ENCODE measurements around the gene PICALM.
"Not testable (repeated sequence)": the region's sequence is repeated elsewhere in the genome, so short reads cannot be mapped to it uniquely, and the experiment has no call there.

The PICALM gene

DNA sequence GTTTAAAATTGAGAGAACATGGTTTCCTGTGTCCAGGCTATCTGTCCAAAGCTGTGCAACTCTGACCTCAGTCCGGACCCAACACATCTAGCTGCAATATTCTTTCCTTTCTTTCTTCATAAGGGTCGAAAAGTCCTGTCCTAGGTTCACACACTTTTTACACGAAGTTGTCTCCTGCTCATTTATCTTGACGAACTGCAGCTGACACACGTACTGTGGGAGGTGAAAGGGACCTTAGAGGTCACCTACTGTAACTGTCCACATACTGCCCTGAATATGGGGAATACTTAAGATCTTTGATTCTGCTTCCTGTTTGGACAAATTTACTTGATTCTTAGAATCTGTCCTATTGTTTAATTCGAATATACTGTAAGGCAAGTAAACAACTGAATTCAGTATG lies 107.8 kb downstream of the PICALM start:
- no peak for ATAC-seq
- no peak for TF ChIP-seq OSR1 (CRISPR knock-in tag; IDR thresholded peaks at IDR 0.05)

DNA sequence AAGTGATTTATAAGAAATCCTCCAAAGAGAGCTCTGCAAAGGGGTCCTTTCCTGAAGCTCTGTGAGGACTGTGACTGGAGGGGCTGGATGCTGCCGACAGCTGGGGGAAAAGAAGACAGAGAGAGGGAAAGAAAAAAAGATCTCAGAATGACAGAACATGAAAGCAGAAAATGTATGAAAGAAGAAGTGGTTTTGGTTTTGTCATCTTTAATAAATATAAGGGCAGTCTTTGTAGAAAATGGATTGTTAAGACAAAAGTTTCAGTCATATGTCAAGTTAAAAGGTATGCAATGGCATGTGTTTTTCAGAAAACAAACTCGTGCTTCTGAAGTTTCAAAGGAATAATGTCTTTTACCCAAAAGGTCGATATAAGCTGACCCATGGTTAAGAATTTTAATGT lies 108.2 kb downstream of the PICALM start:
- ATAC-seq, result no peak
- TF ChIP-seq, protein P1, sequence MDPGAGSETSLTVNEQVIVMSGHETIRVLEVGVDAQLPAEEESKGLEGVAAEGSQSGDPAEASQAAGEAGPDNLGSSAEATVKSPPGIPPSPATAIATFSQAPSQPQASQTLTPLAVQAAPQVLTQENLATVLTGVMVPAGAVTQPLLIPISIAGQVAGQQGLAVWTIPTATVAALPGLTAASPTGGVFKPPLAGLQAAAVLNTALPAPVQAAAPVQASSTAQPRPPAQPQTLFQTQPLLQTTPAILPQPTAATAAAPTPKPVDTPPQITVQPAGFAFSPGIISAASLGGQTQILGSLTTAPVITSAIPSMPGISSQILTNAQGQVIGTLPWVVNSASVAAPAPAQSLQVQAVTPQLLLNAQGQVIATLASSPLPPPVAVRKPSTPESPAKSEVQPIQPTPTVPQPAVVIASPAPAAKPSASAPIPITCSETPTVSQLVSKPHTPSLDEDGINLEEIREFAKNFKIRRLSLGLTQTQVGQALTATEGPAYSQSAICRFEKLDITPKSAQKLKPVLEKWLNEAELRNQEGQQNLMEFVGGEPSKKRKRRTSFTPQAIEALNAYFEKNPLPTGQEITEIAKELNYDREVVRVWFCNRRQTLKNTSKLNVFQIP (CRISPR knock-in tag; IDR thresholded peaks at IDR 0.05; ENCODE audit: borderline replicate concordance, low read depth), result no peak

GRCh38 chr11:85955531-85955930 lies 113.4 kb downstream of the PICALM start:
- peak; percentile 87 for ATAC-seq
- no peak for TF ChIP-seq BACH2 (CRISPR knock-in tag; IDR thresholded peaks at IDR 0.05; ENCODE audit: borderline replicate concordance)

- TF ChIP-seq, protein P1 (CRISPR knock-in tag; IDR thresholded peaks at IDR 0.05; ENCODE audit: borderline replicate concordance, low read depth), result no peak
- TF ChIP-seq PPARA (CRISPR knock-in tag; IDR thresholded peaks at IDR 0.05; ENCODE audit: borderline replicate concordance) (no peak), ZFP3 (CRISPR knock-in tag; IDR thresholded peaks at IDR 0.05) (no peak), ISL1 (CRISPR knock-in tag; IDR thresholded peaks at IDR 0.05) (no peak), CSRNP3 (CRISPR knock-in tag; IDR thresholded peaks at IDR 0.05) (no peak), ZNF70 (CRISPR knock-in tag; IDR thresholded peaks at IDR 0.05) (no peak), GLIS3 (CRISPR knock-in tag; IDR thresholded peaks at IDR 0.05) (no peak), OSR1 (CRISPR knock-in tag; IDR thresholded peaks at IDR 0.05) (no peak), PATZ1 (CRISPR knock-in tag; IDR thresholded peaks at IDR 0.05; ENCODE audit: borderline replicate concordance) (no peak), ZNF565 (CRISPR knock-in tag; conservative IDR thresholded peaks at IDR 0.05; ENCODE audit: low read depth) (no peak)
- TF ChIP-seq, protein P2, sequence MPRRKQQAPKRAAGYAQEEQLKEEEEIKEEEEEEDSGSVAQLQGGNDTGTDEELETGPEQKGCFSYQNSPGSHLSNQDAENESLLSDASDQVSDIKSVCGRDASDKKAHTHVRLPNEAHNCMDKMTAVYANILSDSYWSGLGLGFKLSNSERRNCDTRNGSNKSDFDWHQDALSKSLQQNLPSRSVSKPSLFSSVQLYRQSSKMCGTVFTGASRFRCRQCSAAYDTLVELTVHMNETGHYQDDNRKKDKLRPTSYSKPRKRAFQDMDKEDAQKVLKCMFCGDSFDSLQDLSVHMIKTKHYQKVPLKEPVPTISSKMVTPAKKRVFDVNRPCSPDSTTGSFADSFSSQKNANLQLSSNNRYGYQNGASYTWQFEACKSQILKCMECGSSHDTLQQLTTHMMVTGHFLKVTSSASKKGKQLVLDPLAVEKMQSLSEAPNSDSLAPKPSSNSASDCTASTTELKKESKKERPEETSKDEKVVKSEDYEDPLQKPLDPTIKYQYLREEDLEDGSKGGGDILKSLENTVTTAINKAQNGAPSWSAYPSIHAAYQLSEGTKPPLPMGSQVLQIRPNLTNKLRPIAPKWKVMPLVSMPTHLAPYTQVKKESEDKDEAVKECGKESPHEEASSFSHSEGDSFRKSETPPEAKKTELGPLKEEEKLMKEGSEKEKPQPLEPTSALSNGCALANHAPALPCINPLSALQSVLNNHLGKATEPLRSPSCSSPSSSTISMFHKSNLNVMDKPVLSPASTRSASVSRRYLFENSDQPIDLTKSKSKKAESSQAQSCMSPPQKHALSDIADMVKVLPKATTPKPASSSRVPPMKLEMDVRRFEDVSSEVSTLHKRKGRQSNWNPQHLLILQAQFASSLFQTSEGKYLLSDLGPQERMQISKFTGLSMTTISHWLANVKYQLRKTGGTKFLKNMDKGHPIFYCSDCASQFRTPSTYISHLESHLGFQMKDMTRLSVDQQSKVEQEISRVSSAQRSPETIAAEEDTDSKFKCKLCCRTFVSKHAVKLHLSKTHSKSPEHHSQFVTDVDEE (CRISPR knock-in tag; IDR thresholded peaks at IDR 0.05), result no peak
- no peak for ATAC-seq
These were observed 115.3 kb downstream of the PICALM start for GRCh38 chr11:85953491-85954143.

- not testable (repeated sequence) for ATAC-seq
These were observed 116.8 kb downstream of the PICALM start for GRCh38 chr11:85952108-85952485.

GRCh38 chr11:85951428-85952107 lies 117.3 kb downstream of the PICALM start:
- no peak for ATAC-seq
- no peak for TF ChIP-seq PATZ1 (CRISPR knock-in tag; IDR thresholded peaks at IDR 0.05; ENCODE audit: borderline replicate concordance)
- no peak for TF ChIP-seq BACH2 (CRISPR knock-in tag; IDR thresholded peaks at IDR 0.05; ENCODE audit: borderline replicate concordance)
- no peak for TF ChIP-seq SNAI2 (CRISPR knock-in tag; IDR thresholded peaks at IDR 0.05)
- TF ChIP-seq, protein P1 (CRISPR knock-in tag; IDR thresholded peaks at IDR 0.05; ENCODE audit: borderline replicate concordance, low read depth), result no peak
- TF ChIP-seq OSR1 (CRISPR knock-in tag; IDR thresholded peaks at IDR 0.05), result no peak
- TF ChIP-seq TCF4 (CRISPR knock-in tag; IDR thresholded peaks at IDR 0.05; ENCODE audit: borderline replicate concordance), result no peak
- no peak for TF ChIP-seq CSDC2 (CRISPR knock-in tag; IDR thresholded peaks at IDR 0.05)
- no peak for TF ChIP-seq ZNF70 (CRISPR knock-in tag; IDR thresholded peaks at IDR 0.05)
- no peak for TF ChIP-seq RARB (CRISPR knock-in tag; IDR thresholded peaks at IDR 0.05)
- no peak for TF ChIP-seq GLIS3 (CRISPR knock-in tag; IDR thresholded peaks at IDR 0.05)
- no peak for TF ChIP-seq ZNF8 (CRISPR knock-in tag; IDR thresholded peaks at IDR 0.05)
- no peak for TF ChIP-seq ZNF565 (CRISPR knock-in tag; conservative IDR thresholded peaks at IDR 0.05; ENCODE audit: low read depth)

Measured in SK-N-SH treated with all-trans-retinoic acid at 6 μM for 48 hours (cell line).